GM12878 (cell line): ENCODE results near the gene MYO1D. TPM values are rescaled to one million over a fixed set of nuclear protein-coding genes. Genes with fewer than 3 reads are reported as not detected.

Source experiments
- ATAC-seq: fragments of 200-7000 bp; cut with Tn5 transposase; 3 replicates; pipeline ENCODE4 v1.9.1; 2020; ENCODE audit warnings: mild to moderate bottlenecking, moderate library complexity
- BruUV-seq: library from RNA; stranded (reverse); fragments of 400-500 nt; replicated peaks from 2 replicates; lab custom pipeline; 2021; lab: Mats Ljungman, UMichigan
- CTCF ChIA-PET: fragments of 300-600 bp; sonication (Branson Sonifier 250); formaldehyde crosslinking; extraction: SDS; loops from one replicate; lab custom pipeline; 2021; ENCODE audit warnings: inconsistent platforms; lab: Yijun Ruan, JAX
- POLR2A ChIA-PET: fragments of 350-600 bp; formaldehyde crosslinking; extraction: SDS; loops from one replicate; lab custom pipeline; 2021; ENCODE audit warnings: inconsistent platforms; lab: Charles Lee
- RAD21 ChIA-PET: fragments of 300-600 bp; sonication (Branson Sonifier 250); formaldehyde crosslinking; loops from one replicate; lab custom pipeline; 2023; ENCODE audit warnings: antibody characterized with exemption; ENCODE audit not compliant: unreplicated experiment; lab: Charles Lee
- SMC1A ChIA-PET: fragments of 300-600 bp; sonication (Branson Sonifier 250); formaldehyde crosslinking; loops from one replicate; lab custom pipeline; 2023; ENCODE audit not compliant: unreplicated experiment, uncharacterized antibody; lab: Charles Lee
- DNase-seq: peaks from one replicate; pipeline ENCODE4 v3.0.0-alpha.2; 2011; ENCODE audit warnings: low read depth, low spot score
- FAIRE-seq: peaks from 3 replicates; lab custom pipeline; 2011; peaks lifted over from hg19 to GRCh38; lab: Jason Lieb, UNC
- H2AFZ ChIP-seq: 2 replicates; pipeline ENCODE4 v1.6.0; 2011; ENCODE audit warnings: low read depth, low read length, control low read depth; ENCODE audit not compliant: control insufficient read depth
- H3K27ac ChIP-seq: 2 replicates; pipeline ENCODE4 v1.5.1; 2011; ENCODE audit warnings: control low read depth; ENCODE audit not compliant: control insufficient read depth, insufficient read depth
- H3K27me3 ChIP-seq, 2 experiments: replicated peaks in 1 of 2; 2 replicates each; pipeline versions ENCODE4 v1.6.0 to v1.6.1; 2011; ENCODE audit warnings: low read length in 1 of 2; ENCODE audit not compliant: control insufficient read depth in 2 of 2, insufficient read depth in 2 of 2
- H3K36me3 ChIP-seq, 2 experiments: 2 replicates each; pipeline ENCODE4 v1.5.1; 2011; ENCODE audit warnings: low read length in 1 of 2; ENCODE audit not compliant: control insufficient read depth in 2 of 2, insufficient read depth in 2 of 2
- H3K4me1 ChIP-seq: 2 replicates; pipeline ENCODE4 v1.6.1; 2011; ENCODE audit warnings: mild to moderate bottlenecking, low read length, moderate library complexity, mixed read lengths; ENCODE audit not compliant: control insufficient read depth, insufficient read depth
- H3K4me2 ChIP-seq: 2 replicates; pipeline ENCODE4 v1.6.0; 2011; ENCODE audit warnings: control low read depth; ENCODE audit not compliant: control insufficient read depth, insufficient read depth
- H3K4me3 ChIP-seq: fragments of 200-600 bp; sonication (generic); 2 replicates; pipeline ENCODE4 v1.5.1; 2016
- H3K79me2 ChIP-seq: 2 replicates; pipeline ENCODE4 v1.6.0; 2011; ENCODE audit warnings: low read length; ENCODE audit not compliant: control insufficient read depth, insufficient read depth
- H3K9ac ChIP-seq: 2 replicates; pipeline ENCODE4 v1.8.0; 2011; ENCODE audit warnings: low read length, control low read depth, mixed read lengths; ENCODE audit not compliant: control insufficient read depth, insufficient read depth
- H3K9me3 ChIP-seq: replicated peaks from 3 replicates; pipeline ENCODE4 v1.5.1; 2011; ENCODE audit warnings: mild to moderate bottlenecking, low read length; ENCODE audit not compliant: control insufficient read depth, insufficient read depth
- H4K20me1 ChIP-seq: 2 replicates; pipeline ENCODE4 v1.6.0; 2011; ENCODE audit not compliant: control insufficient read depth, insufficient read depth
- EP300 ChIP-seq, 2 experiments: fragments of 150-350 bp in 1 of 2; IDR thresholded peaks; 2 replicates each; pipeline ENCODE4 v1.6.1; 2011 to 2012; ENCODE audit warnings: low read depth in 2 of 2, low read length in 2 of 2, borderline replicate concordance in 1 of 2, improper control_type of control experiment in 1 of 2, inconsistent platforms in 1 of 2; ENCODE audit not compliant: control insufficient read depth in 1 of 2
- IKZF1 ChIP-seq: fragments of 450-650 bp; conservative IDR thresholded peaks from 2 replicates; pipeline ENCODE4 v1.6.1; 2017; ENCODE audit warnings: antibody characterized with exemption, mild to moderate bottlenecking
- IRF4 ChIP-seq: IDR thresholded peaks from 2 replicates; pipeline ENCODE4 v1.6.1; 2011; ENCODE audit warnings: low read depth, low read length
- LARP7 ChIP-seq: fragments of 450-650 bp; IDR thresholded peaks from 2 replicates; pipeline ENCODE4 v1.6.1; 2017; ENCODE audit warnings: mild to moderate bottlenecking
- MTA3 ChIP-seq: IDR thresholded peaks from 2 replicates; pipeline ENCODE4 v1.6.1; 2012; ENCODE audit warnings: low read length, inconsistent platforms, borderline replicate concordance
- NBN ChIP-seq: fragments of 450-650 bp; IDR thresholded peaks from 2 replicates; pipeline ENCODE4 v1.6.1; 2016
- PML ChIP-seq: IDR thresholded peaks from 2 replicates; pipeline ENCODE4 v1.6.1; 2012; ENCODE audit warnings: low read length, inconsistent platforms
- POLR2A ChIP-seq: IDR thresholded peaks from 2 replicates; pipeline ENCODE4 v1.6.1; 2011; ENCODE audit warnings: low read depth, mild to moderate bottlenecking, low read length
- RB1 ChIP-seq: fragments of 450-650 bp; formaldehyde crosslinking; IDR thresholded peaks from 2 replicates; pipeline ENCODE4 v1.6.1; 2017; ENCODE audit warnings: mild to moderate bottlenecking, borderline replicate concordance
- TCF3 ChIP-seq: IDR thresholded peaks from 2 replicates; pipeline ENCODE4 v1.6.1; 2012; ENCODE audit warnings: low read depth, mild to moderate bottlenecking, low read length, borderline replicate concordance; ENCODE audit not compliant: insufficient read depth
- TCF7 ChIP-seq: IDR thresholded peaks from 2 replicates; pipeline ENCODE4 v1.6.1; 2014; ENCODE audit warnings: antibody characterized with exemption, borderline replicate concordance
- WRNIP1 ChIP-seq: IDR thresholded peaks from 2 replicates; pipeline ENCODE4 v1.6.1; 2011; ENCODE audit warnings: low read depth, low read length, improper control_type of control experiment, borderline replicate concordance
- ZNF217 ChIP-seq: fragments of 450-650 bp; IDR thresholded peaks from 2 replicates; pipeline ENCODE4 v1.6.1; 2017; ENCODE audit warnings: antibody characterized with exemption, mild to moderate bottlenecking
- WGBS: methylation state at CpG from one replicate; pipeline ENCODE4 v1.1.6; 2016; ENCODE audit warnings: low lambda C conversion rate; ENCODE audit not compliant: insufficient replicate concordance, insufficient coverage; ENCODE audit errors: missing lambda C conversion rate; 5-methylcytosine and 5-hydroxymethylcytosine counted together
- in situ Hi-C: fragments of 300-500 bp; cut with MboI; formaldehyde crosslinking; loops from 9 replicates; pipeline ENCODE4 v1.14.3; 2018; ENCODE audit warnings: mixed read lengths
- intact Hi-C: fragments of 100-400 bp; cut with micrococcal nuclease; formaldehyde crosslinking; loops from one replicate; pipeline ENCODE4 v1.14.2; 2022; ENCODE audit not compliant: unreplicated experiment
- polyA plus RNA-seq, 11 experiments: library from polyadenylated mRNA; depleted of rRNA in 4 of 11; unstranded in 6 of 11; stranded (reverse) in 5 of 11; fragments of >200 nt; fragmentation: Nextera tagmentation in 4 of 11; fragmentation: Illumina TruSeq in 1 of 11; extraction: Ambion mirVana in 4 of 11; extraction: Trizol in 1 of 11; gene quantifications; 1 replicate in 1 of 11; 2 replicates in 10 of 11; pipeline versions ENCODE4 v1.2.1 to v1.2.3, GENCODE V29; 2011 to 2016; ENCODE audit warnings: inconsistent platforms in 2 of 11, missing spikeins in 2 of 11, low read depth in 1 of 11
- total RNA-seq, 4 experiments: library from RNA; depleted of rRNA in 3 of 4; stranded (reverse); fragments of >200 nt in 3 of 4; fragmentation: Illumina TruSeq in 1 of 4; extraction: Trizol in 1 of 4; gene quantifications; 2 replicates each; pipeline versions ENCODE4 v1.2.1 to v1.2.3, GENCODE V29; 2013 to 2021
- TF ChIP-seq, protein P1 (sequence below): fragments of 450-650 bp; formaldehyde crosslinking; IDR thresholded peaks from 2 replicates; pipeline ENCODE4 v1.4.0; 2022; ENCODE audit warnings: mild to moderate bottlenecking, moderate library complexity
- TF ChIP-seq, protein P2 (sequence below): fragments of 450-650 bp; IDR thresholded peaks from 2 replicates; pipeline ENCODE4 v1.6.1; 2016; ENCODE audit warnings: mild to moderate bottlenecking
- TF ChIP-seq, protein P3 (sequence below): IDR thresholded peaks from 2 replicates; pipeline ENCODE4 v1.6.1; 2012; ENCODE audit warnings: low read depth, low read length, improper control_type of control experiment

Gene MYO1D
- total and polyA plus RNA-seq, 10 of the 15 experiments (the other 5 are each of a cell fraction or from before 2014, with no cell fraction given) = 1.8 to 37.7 (median 25.4) TPM

DNA sequence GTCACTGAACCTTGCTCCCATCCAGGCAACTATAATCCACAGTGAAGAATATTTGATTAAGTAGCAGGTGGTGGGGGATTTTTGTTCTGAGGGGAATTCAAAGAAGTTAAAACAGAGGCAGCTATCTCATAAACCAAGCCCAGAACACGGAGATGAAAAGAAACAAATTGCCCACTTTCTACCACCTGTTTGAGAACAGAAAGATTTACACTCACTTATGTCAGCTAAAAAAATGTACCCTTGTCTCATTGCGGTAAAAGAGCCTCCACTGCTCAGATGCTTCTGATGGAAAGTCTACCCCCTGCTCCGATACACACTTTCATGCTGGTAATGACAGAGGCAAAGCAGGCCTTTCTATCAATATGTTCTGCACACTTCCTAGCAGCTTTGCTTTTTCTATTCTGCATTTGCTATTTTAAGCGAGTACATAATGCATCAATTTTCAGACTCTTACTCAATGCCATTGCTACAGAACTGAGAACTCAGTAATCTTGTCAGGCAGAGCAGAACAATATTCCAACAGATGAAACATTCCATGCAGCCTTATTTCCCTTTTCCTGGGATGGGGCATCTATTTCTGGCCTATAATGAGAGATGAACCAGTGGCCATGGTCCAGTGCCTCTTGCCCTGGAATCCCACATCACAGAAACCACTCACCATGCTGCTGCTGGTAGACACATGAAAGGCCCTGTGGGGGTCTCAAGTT, 361.1 kb downstream of the MYO1D start:
- FAIRE-seq (peak; percentile 78), DNase-seq (peak; percentile 89), ATAC-seq (peak; percentile 61)
- in situ Hi-C loops = no loop called here
- no peaks in the 10 kb centered on the region for H3K27me3 ChIP-seq
- H3K9me3 ChIP-seq = no peaks in the 10 kb centered on the region
- no peaks in the 10 kb centered on the region; the same call in 1 of the 2 replicates for H3K79me2 ChIP-seq
- TSS peak; percentile 48 for BruUV-seq
- CTCF ChIA-PET = interaction anchor here (1.0 to 4.9 kb wide), 7 partner anchors 9 to 35 kb away, joined by 3 to 28 read pairs (median 6); no protein-coding TSS in a partner anchor
- peak overlapping the region; percentile 69 for H3K9ac ChIP-seq
- SMC1A ChIA-PET = interaction anchor here (0.7 to 13.7 kb wide), 10 partner anchors 9 to 92 kb away, joined by 3 to 286 read pairs (median 10); partner anchors contain the start of gene CDK5R1
- intact Hi-C loops = loop anchor here (1.0 kb wide), 1 partner anchor 13 kb away; no protein-coding TSS in a partner anchor
- H3K27ac ChIP-seq = peak overlapping the region; percentile 90
- RAD21 ChIA-PET = interaction anchor here (0.5 to 19.5 kb wide), 9 partner anchors 8 to 92 kb away, joined by 3 to 543 read pairs (median 6); partner anchors contain the start of gene CDK5R1
- H3K4me1 ChIP-seq = peaks cover 57% of the 10 kb centered on the region
- 1% methylated on average over 4 of the region's 4 CpGs for WGBS
- no peaks in the 10 kb centered on the region for H4K20me1 ChIP-seq
- no peaks in the 10 kb centered on the region for H3K36me3 ChIP-seq
- 0 out of 2 replicates have a peak overlapping the region, but pooled peaks have one; percentile 11 for H3K4me3 ChIP-seq
- POLR2A ChIA-PET = interaction anchor here (1.3 to 18.8 kb wide), 6 partner anchors 9 to 54 kb away, joined by 4 to 308 read pairs (median 10); partner anchors contain the start of gene CDK5R1
- no peak overlapping the region for H2AFZ ChIP-seq
- H3K4me2 ChIP-seq = peak overlapping the region; percentile 80
- TF ChIP-seq NBN = peak; percentile 21; the same call in 1 of the 2 replicates
- TF ChIP-seq IRF4 = no peak
- TF ChIP-seq MTA3 = no peak
- TF ChIP-seq, protein P1, sequence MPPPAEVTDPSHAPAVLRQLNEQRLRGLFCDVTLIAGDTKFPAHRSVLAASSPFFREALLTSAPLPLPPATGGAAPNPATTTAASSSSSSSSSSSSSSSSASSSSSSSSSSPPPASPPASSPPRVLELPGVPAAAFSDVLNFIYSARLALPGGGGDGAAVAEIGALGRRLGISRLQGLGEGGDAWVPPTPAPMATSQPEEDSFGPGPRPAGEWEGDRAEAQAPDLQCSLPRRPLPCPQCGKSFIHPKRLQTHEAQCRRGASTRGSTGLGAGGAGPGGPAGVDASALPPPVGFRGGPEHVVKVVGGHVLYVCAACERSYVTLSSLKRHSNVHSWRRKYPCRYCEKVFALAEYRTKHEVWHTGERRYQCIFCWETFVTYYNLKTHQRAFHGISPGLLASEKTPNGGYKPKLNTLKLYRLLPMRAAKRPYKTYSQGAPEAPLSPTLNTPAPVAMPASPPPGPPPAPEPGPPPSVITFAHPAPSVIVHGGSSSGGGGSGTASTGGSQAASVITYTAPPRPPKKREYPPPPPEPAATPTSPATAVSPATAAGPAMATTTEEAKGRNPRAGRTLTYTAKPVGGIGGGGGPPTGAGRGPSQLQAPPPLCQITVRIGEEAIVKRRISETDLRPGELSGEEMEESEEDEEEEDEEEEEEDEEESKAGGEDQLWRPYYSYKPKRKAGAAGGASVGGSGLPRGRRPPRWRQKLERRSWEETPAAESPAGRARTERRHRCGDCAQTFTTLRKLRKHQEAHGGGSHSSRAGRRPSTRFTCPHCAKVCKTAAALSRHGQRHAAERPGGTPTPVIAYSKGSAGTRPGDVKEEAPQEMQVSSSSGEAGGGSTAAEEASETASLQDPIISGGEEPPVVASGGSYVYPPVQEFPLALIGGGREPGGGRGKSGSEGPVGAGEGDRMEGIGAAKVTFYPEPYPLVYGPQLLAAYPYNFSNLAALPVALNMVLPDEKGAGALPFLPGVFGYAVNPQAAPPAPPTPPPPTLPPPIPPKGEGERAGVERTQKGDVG (CRISPR knock-in tag) = no peak
- TF ChIP-seq TCF7 = peak; percentile 81
- no peak for TF ChIP-seq WRNIP1
- TF ChIP-seq, protein P2, sequence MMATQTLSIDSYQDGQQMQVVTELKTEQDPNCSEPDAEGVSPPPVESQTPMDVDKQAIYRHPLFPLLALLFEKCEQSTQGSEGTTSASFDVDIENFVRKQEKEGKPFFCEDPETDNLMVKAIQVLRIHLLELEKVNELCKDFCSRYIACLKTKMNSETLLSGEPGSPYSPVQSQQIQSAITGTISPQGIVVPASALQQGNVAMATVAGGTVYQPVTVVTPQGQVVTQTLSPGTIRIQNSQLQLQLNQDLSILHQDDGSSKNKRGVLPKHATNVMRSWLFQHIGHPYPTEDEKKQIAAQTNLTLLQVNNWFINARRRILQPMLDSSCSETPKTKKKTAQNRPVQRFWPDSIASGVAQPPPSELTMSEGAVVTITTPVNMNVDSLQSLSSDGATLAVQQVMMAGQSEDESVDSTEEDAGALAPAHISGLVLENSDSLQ = peak; percentile 41
- TF ChIP-seq EP300 (IDR thresholded peaks at IDR 0.05; ENCODE audit: borderline replicate concordance in 1 of 2, control insufficient read depth in 1 of 2, low read depth in 2 of 2, low read length in 2 of 2) = peak; percentile 75 to 87
- no peak for TF ChIP-seq POLR2A
- TF ChIP-seq TCF3 = 0 out of 2 replicates have a peak, but pooled peaks have one; percentile 39
- TF ChIP-seq IKZF1 = peak; percentile 93
- no peak for TF ChIP-seq LARP7
- no peak for TF ChIP-seq PML
- no peak for TF ChIP-seq ZNF217
- TF ChIP-seq RB1 = no peak
- TF ChIP-seq, protein P3, sequence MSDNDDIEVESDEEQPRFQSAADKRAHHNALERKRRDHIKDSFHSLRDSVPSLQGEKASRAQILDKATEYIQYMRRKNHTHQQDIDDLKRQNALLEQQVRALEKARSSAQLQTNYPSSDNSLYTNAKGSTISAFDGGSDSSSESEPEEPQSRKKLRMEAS = no peak
